Esophagus squamous epithelium (tissue), 5 donors: ENCODE data around the gene BCL11B. TPM values are rescaled to one million over a fixed set of nuclear protein-coding genes. Genes with fewer than 3 reads are reported as not detected.
A peak's percentile ranks its signal among the peaks of the same experiment; 100 is the strongest.

Experiments
- DNase-seq: peaks from one replicate; lab custom pipeline; 2025; lab: John Stamatoyannopoulos, UW
- H3K27ac ChIP-seq, 4 donors: fragments of 200-600 bp; sonication (generic); one replicate each; pipeline ENCODE4 v1.5.1; 2016 to 2019; ENCODE audit warnings: mild to moderate bottlenecking in 1 of 4
- H3K27me3 ChIP-seq, 4 donors: fragments of 200-600 bp; sonication (generic); 1 replicate in 3 of 4; 2 replicates in 1 of 4; pipeline versions ENCODE4 v1.5.1 to v1.6.0; 2017 to 2021; ENCODE audit warnings: antibody characterized with exemption in 1 of 4
- H3K36me3 ChIP-seq, 3 donors: fragments of 200-600 bp; sonication (generic); one replicate each; pipeline ENCODE4 v1.5.1; 2016 to 2019
- H3K4me1 ChIP-seq, 3 donors: fragments of 200-600 bp; sonication (generic); one replicate each; pipeline ENCODE4 v1.5.1; 2017 to 2019
- H3K4me3 ChIP-seq, 4 donors: fragments of 200-600 bp; sonication (generic); 1 replicate in 3 of 4; 2 replicates in 1 of 4; pipeline ENCODE4 v1.5.1; 2016 to 2019; ENCODE audit warnings: mild to moderate bottlenecking in 2 of 4, moderate library complexity in 1 of 4
- H3K9me3 ChIP-seq, 3 donors: fragments of 200-600 bp; sonication (generic); one replicate each; pipeline ENCODE4 v1.5.1; 2016 to 2019
- CTCF ChIP-seq, 6 experiments: fragments of 450-650 bp in 4 of 6; fragments of 200-600 bp in 2 of 6; sonication (generic) in 2 of 6; IDR thresholded peaks; one replicate each; pipeline ENCODE4 v1.5.1; 2016 to 2019; ENCODE audit warnings: antibody characterized with exemption in 6 of 6, mild to moderate bottlenecking in 4 of 6, moderate library complexity in 4 of 6
- POLR2A ChIP-seq, 4 donors: fragments of 450-650 bp; IDR thresholded peaks; one replicate each; pipeline ENCODE4 v1.6.1; 2017; ENCODE audit warnings: antibody characterized with exemption in 4 of 4, mild to moderate bottlenecking in 4 of 4, moderate library complexity in 3 of 4
- WGBS, 2 donors: methylation state at CpG; one replicate each; pipeline ENCODE4 v1.1.5; 2018; 5-methylcytosine and 5-hydroxymethylcytosine counted together
- intact Hi-C: fragments of 100-400 bp; cut with DNase I; formaldehyde crosslinking; loops from one replicate; pipeline ENCODE4 v1.15.0; 2022
- total RNA-seq, 4 donors: library from RNA; depleted of rRNA; stranded (reverse); fragments of >200 nt; gene quantifications; one replicate each; pipeline ENCODE4 v1.1.0, GENCODE V29; 2016
- donor health status: DM: yes; HTN: yes; CAD: no.

Gene BCL11B
- total RNA-seq, 4 donors from 2014 or later: 10.1 to 19.3 (median 12.9) TPM

- no peak for DNase-seq
Observed at GRCh38 chr14:99244941-99245563, 26.9 kb downstream of the BCL11B start.

GRCh38 chr14:99244367-99244901 lies 27.6 kb downstream of the BCL11B start:
- H3K27me3 ChIP-seq: peaks cover 0 to 60% (median 0%) of the 10 kb centered on the region in 4 donors
- no peak for DNase-seq
- H3K4me1 ChIP-seq: peaks cover 29 to 100% (median 53%) of the 10 kb centered on the region in 3 donors
- peak overlapping the region in 3 of 4 donors; percentile 6 to 57 (median 16) for H3K4me3 ChIP-seq
- WGBS, 2 donors: 20 to 39% methylated on average over 16 of the region's 16 CpGs
- no peaks in the 10 kb centered on the region for H3K9me3 ChIP-seq
- no peak for TF ChIP-seq POLR2A (IDR thresholded peaks at IDR 0.05)
- no peak for TF ChIP-seq CTCF (IDR thresholded peaks at IDR 0.05)
- intact Hi-C loops: no loop called here
- H3K27ac ChIP-seq: peak overlapping the region; percentile 72 to 83 (median 80)
- no peaks in the 10 kb centered on the region for H3K36me3 ChIP-seq

More at GRCh38 chr14:99244941-99245563, 26.9 kb downstream of the BCL11B start:
- H3K4me1 ChIP-seq: peaks cover 32 to 98% (median 49%) of the 10 kb centered on the region in 3 donors
- peak overlapping the region; percentile 72 to 83 (median 80) for H3K27ac ChIP-seq
- WGBS, 2 donors: 31% methylated on average over 5 to 8 of the region's 15 CpGs
- TF ChIP-seq POLR2A (IDR thresholded peaks at IDR 0.05) (no peak), CTCF (IDR thresholded peaks at IDR 0.05) (no peak)
- H3K9me3 ChIP-seq: no peaks in the 10 kb centered on the region
- no peaks in the 10 kb centered on the region for H3K36me3 ChIP-seq
- peaks cover 0 to 60% (median 0%) of the 10 kb centered on the region in 4 donors for H3K27me3 ChIP-seq
- H3K4me3 ChIP-seq: peak overlapping the region; percentile 22 to 57 (median 44)
- intact Hi-C loops: no loop called here

- WGBS, 2 donors: 27 to 45% methylated on average over 8 to 10 of the region's 10 CpGs
- Histone ChIP-seq H3K27ac (peak overlapping the region; percentile 37 to 83 (median 78)), H3K27me3 (peaks cover 0 to 47% (median 0%) of the 10 kb centered on the region in 4 donors), H3K9me3 (no peaks in the 10 kb centered on the region), H3K4me1 (peaks cover 26 to 87% (median 51%) of the 10 kb centered on the region in 3 donors), H3K36me3 (peaks cover 0 to 10% (median 0%) of the 10 kb centered on the region in 3 donors), H3K4me3 (peak overlapping the region in 1 of 4 donors; percentile 57)
- DNase-seq: no peak
- TF ChIP-seq POLR2A (IDR thresholded peaks at IDR 0.05): no peak
- TF ChIP-seq CTCF (IDR thresholded peaks at IDR 0.05): no peak
- intact Hi-C loops: no loop called here
Observed at GRCh38 chr14:99242816-99243721, 28.9 kb downstream of the BCL11B start.

- Histone ChIP-seq H3K9me3 (no peaks in the 10 kb centered on the region), H3K27ac (peak overlapping the region; percentile 54 to 83 (median 78)), H3K4me1 (peaks cover 26 to 79% (median 44%) of the 10 kb centered on the region in 3 donors), H3K27me3 (peaks cover 0 to 39% (median 0%) of the 10 kb centered on the region in 4 donors), H3K36me3 (peaks cover 0 to 12% (median 0%) of the 10 kb centered on the region in 3 donors), H3K4me3 (peak overlapping the region in 1 of 4 donors; percentile 15)
- intact Hi-C loops: no loop called here
- DNase-seq: no peak
- TF ChIP-seq POLR2A (IDR thresholded peaks at IDR 0.05): no peak
- no peak for TF ChIP-seq CTCF (IDR thresholded peaks at IDR 0.05)
- 27 to 57% methylated on average over 9 to 11 of the region's 11 CpGs for WGBS, 2 donors
Observed at GRCh38 chr14:99242238-99242637, 29.8 kb downstream of the BCL11B start.
